GM19099 (cell line): ENCODE results near the gene HAND1.

Experiments
- POLR2A ChIP-seq: IDR thresholded peaks from 3 replicates; pipeline ENCODE4 v1.6.1; 2011; ENCODE audit warnings: low read depth; ENCODE audit not compliant: insufficient read length; ENCODE audit errors: extremely low read depth

The HAND1 gene

GRCh38 chr5:154511984-154512383, 34.0 kb upstream of the HAND1 start:
- no peak for TF ChIP-seq POLR2A

- TF ChIP-seq POLR2A: no peak
These were observed 31.9 kb upstream of the HAND1 start for GRCh38 chr5:154509784-154510555.

- no peak for TF ChIP-seq POLR2A
These were observed 30.1 kb upstream of the HAND1 start for GRCh38 chr5:154508114-154508513.

- no peak for TF ChIP-seq POLR2A
These were observed 28.7 kb upstream of the HAND1 start for GRCh38 chr5:154506716-154507080.

GRCh38 chr5:154506049-154506715, 28.2 kb upstream of the HAND1 start:
- TF ChIP-seq POLR2A: no peak

- TF ChIP-seq POLR2A: no peak
These were observed 27.5 kb upstream of the HAND1 start for GRCh38 chr5:154505567-154505966.

- TF ChIP-seq POLR2A: no peak
These were observed 25.6 kb upstream of the HAND1 start for GRCh38 chr5:154503698-154504039.

- TF ChIP-seq POLR2A: no peak
These were observed 24.2 kb upstream of the HAND1 start for GRCh38 chr5:154502180-154502579.

GRCh38 chr5:154501566-154501965, 23.5 kb upstream of the HAND1 start:
- no peak for TF ChIP-seq POLR2A

- TF ChIP-seq POLR2A: no peak
These were observed 21.0 kb upstream of the HAND1 start for GRCh38 chr5:154498994-154499393.

- TF ChIP-seq POLR2A: no peak
These were observed 20.6 kb upstream of the HAND1 start for GRCh38 chr5:154498591-154498990.

- TF ChIP-seq POLR2A: no peak
These were observed 16.0 kb upstream of the HAND1 start for GRCh38 chr5:154494036-154494435.

- no peak for TF ChIP-seq POLR2A
These were observed 15.2 kb upstream of the HAND1 start for GRCh38 chr5:154493274-154493673.

- no peak for TF ChIP-seq POLR2A
These were observed 13.9 kb upstream of the HAND1 start for GRCh38 chr5:154491941-154492340.

GRCh38 chr5:154487541-154487940, 9.5 kb upstream of the HAND1 start:
- TF ChIP-seq POLR2A: no peak

GRCh38 chr5:154486427-154486866, 8.4 kb upstream of the HAND1 start:
- no peak for TF ChIP-seq POLR2A

GRCh38 chr5:154485850-154486426, 7.9 kb upstream of the HAND1 start:
- TF ChIP-seq POLR2A: no peak

- no peak for TF ChIP-seq POLR2A
These were observed 7.1 kb upstream of the HAND1 start for GRCh38 chr5:154485096-154485491.
